ENCODE results near the gene NEMP2.

DNA sequence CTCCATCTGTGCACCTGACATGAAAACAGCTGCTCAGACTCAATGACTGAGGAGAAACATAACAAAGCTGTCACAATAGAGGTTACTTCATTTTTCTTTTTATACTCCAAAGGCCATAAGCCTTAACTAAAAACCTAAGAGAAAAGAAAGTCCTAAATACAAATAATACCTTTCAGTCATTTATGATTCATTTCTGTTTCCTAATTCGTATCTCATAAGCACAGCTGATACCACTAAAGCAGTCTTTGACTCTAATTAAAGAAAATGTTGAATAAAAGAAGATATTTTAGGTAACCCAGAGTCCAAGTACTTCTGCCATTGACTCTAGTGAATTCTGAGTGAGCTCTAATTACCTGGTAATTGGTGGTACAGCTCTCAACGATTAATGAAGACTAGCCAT is 20.6 kb downstream of the NEMP2 start:
- TF ChIP-seq NR3C1 (IDR thresholded peaks at IDR 0.05) = no peak
- TF ChIP-seq, protein P1, sequence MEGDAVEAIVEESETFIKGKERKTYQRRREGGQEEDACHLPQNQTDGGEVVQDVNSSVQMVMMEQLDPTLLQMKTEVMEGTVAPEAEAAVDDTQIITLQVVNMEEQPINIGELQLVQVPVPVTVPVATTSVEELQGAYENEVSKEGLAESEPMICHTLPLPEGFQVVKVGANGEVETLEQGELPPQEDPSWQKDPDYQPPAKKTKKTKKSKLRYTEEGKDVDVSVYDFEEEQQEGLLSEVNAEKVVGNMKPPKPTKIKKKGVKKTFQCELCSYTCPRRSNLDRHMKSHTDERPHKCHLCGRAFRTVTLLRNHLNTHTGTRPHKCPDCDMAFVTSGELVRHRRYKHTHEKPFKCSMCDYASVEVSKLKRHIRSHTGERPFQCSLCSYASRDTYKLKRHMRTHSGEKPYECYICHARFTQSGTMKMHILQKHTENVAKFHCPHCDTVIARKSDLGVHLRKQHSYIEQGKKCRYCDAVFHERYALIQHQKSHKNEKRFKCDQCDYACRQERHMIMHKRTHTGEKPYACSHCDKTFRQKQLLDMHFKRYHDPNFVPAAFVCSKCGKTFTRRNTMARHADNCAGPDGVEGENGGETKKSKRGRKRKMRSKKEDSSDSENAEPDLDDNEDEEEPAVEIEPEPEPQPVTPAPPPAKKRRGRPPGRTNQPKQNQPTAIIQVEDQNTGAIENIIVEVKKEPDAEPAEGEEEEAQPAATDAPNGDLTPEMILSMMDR (IDR thresholded peaks at IDR 0.05) = no peak
- no peak for TF ChIP-seq RNF2 (IDR thresholded peaks at IDR 0.05; ENCODE audit: borderline replicate concordance, low read depth)
- no peak for TF ChIP-seq TP53 (CRISPR knock-in tag; IDR thresholded peaks at IDR 0.05)
- TF ChIP-seq EP300 (IDR thresholded peaks at IDR 0.05) = no peak
- no peak for TF ChIP-seq ZFP36 (IDR thresholded peaks at IDR 0.05; ENCODE audit: borderline replicate concordance, partially characterized antibody)
- TF ChIP-seq, protein P2, sequence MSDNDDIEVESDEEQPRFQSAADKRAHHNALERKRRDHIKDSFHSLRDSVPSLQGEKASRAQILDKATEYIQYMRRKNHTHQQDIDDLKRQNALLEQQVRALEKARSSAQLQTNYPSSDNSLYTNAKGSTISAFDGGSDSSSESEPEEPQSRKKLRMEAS (IDR thresholded peaks at IDR 0.05) = no peak
- TF ChIP-seq, protein P3, sequence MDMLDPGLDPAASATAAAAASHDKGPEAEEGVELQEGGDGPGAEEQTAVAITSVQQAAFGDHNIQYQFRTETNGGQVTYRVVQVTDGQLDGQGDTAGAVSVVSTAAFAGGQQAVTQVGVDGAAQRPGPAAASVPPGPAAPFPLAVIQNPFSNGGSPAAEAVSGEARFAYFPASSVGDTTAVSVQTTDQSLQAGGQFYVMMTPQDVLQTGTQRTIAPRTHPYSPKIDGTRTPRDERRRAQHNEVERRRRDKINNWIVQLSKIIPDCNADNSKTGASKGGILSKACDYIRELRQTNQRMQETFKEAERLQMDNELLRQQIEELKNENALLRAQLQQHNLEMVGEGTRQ (IDR thresholded peaks at IDR 0.05) = no peak
- no peak for TF ChIP-seq RARB (CRISPR knock-in tag; IDR thresholded peaks at IDR 0.05)
- TF ChIP-seq, protein P4, sequence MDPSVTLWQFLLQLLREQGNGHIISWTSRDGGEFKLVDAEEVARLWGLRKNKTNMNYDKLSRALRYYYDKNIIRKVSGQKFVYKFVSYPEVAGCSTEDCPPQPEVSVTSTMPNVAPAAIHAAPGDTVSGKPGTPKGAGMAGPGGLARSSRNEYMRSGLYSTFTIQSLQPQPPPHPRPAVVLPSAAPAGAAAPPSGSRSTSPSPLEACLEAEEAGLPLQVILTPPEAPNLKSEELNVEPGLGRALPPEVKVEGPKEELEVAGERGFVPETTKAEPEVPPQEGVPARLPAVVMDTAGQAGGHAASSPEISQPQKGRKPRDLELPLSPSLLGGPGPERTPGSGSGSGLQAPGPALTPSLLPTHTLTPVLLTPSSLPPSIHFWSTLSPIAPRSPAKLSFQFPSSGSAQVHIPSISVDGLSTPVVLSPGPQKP (IDR thresholded peaks at IDR 0.05; ENCODE audit: low read depth, low read length) = no peak
- no peak for TF ChIP-seq CHD2 (IDR thresholded peaks at IDR 0.05; ENCODE audit: low read length, partially characterized antibody)
- TF ChIP-seq POLR2A (IDR thresholded peaks at IDR 0.05; ENCODE audit: low read length) = no peak

Measured in A549 (cell line).